HCT116 (cell line): Measurements from ENCODE around the gene CRIP1.

Experiments used
- CEBPB ChIP-seq: IDR thresholded peaks from 2 replicates; pipeline ENCODE4 v1.6.1; 2012; ENCODE audit warnings: low read depth
- EZH2 ChIP-seq: fragments of 200-600 bp; sonication (generic); IDR thresholded peaks from 2 replicates; pipeline ENCODE4 v1.6.1; 2017; ENCODE audit warnings: antibody characterized with exemption, mixed run types
- JUND ChIP-seq: IDR thresholded peaks from 2 replicates; pipeline ENCODE4 v1.6.1; 2012
- POLR2A ChIP-seq: IDR thresholded peaks from 2 replicates; pipeline ENCODE4 v1.7.0; 2011; ENCODE audit warnings: borderline replicate concordance; ENCODE audit not compliant: insufficient read depth, insufficient read length; ENCODE audit errors: extremely low read depth
- POLR2AphosphoS5 ChIP-seq: IDR thresholded peaks from 2 replicates; pipeline ENCODE4 v1.6.1; 2011; ENCODE audit warnings: mild to moderate bottlenecking, low read depth, low read length, moderate library complexity
- ZFX ChIP-seq: fragments of 450-650 bp; IDR thresholded peaks from 2 replicates; pipeline ENCODE4 v1.6.1; 2017
- TF ChIP-seq, protein P1 (sequence below), 3 experiments: fragments of 200-600 bp in 1 of 3; sonication (generic) in 1 of 3; IDR thresholded peaks in 2 of 3; conservative IDR thresholded peaks in 1 of 3; 2 replicates each; pipeline ENCODE4 v1.5.1; 2012 to 2017; ENCODE audit warnings: low read depth in 2 of 3, low read length in 2 of 3, antibody characterized with exemption in 1 of 3, borderline replicate concordance in 1 of 3, control low read depth in 1 of 3, mild to moderate bottlenecking in 1 of 3, mixed read lengths in 1 of 3, mixed run types in 1 of 3, moderate library complexity in 1 of 3; ENCODE audit not compliant: insufficient read depth in 1 of 3
- TF ChIP-seq, protein P2 (sequence below): IDR thresholded peaks from 2 replicates; pipeline ENCODE4 v1.6.1; 2011; ENCODE audit warnings: mild to moderate bottlenecking, low read length, moderate library complexity; ENCODE audit not compliant: insufficient replicate concordance; ENCODE audit errors: extremely low read depth
- TF ChIP-seq, protein P3 (sequence below): IDR thresholded peaks from 2 replicates; pipeline ENCODE4 v1.6.1; 2012; ENCODE audit warnings: low read depth

DNA sequence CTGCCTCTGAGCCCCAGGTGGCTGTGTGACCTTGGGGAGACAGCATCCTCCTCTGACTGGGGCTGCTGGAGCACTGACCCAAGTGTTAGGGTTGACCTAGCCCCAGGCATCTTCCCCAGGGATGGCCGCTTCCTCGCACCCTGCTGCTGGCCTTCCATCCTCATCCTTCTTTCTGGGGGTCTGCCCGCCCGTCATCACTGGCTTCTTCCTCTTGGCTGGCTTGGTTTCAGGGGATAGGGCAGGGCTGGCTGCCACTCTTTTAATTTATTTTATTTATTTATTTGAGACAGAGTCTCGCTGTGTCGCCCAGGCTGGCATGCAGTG, 7.9 kb downstream of the CRIP1 start:
- TF ChIP-seq EZH2 (no peak), POLR2AphosphoS5 (no peak), JUND (no peak), POLR2A (no peak), ZFX (no peak), CEBPB (no peak)
- TF ChIP-seq, protein P1, sequence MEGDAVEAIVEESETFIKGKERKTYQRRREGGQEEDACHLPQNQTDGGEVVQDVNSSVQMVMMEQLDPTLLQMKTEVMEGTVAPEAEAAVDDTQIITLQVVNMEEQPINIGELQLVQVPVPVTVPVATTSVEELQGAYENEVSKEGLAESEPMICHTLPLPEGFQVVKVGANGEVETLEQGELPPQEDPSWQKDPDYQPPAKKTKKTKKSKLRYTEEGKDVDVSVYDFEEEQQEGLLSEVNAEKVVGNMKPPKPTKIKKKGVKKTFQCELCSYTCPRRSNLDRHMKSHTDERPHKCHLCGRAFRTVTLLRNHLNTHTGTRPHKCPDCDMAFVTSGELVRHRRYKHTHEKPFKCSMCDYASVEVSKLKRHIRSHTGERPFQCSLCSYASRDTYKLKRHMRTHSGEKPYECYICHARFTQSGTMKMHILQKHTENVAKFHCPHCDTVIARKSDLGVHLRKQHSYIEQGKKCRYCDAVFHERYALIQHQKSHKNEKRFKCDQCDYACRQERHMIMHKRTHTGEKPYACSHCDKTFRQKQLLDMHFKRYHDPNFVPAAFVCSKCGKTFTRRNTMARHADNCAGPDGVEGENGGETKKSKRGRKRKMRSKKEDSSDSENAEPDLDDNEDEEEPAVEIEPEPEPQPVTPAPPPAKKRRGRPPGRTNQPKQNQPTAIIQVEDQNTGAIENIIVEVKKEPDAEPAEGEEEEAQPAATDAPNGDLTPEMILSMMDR (IDR thresholded peaks at IDR 0.05 in 2 of 3, conservative IDR thresholded peaks at IDR 0.05 in 1 of 3; ENCODE audit: borderline replicate concordance in 1 of 3, insufficient read depth in 1 of 3, low read depth in 2 of 3, low read length in 2 of 3) = no peak
- TF ChIP-seq, protein P2, sequence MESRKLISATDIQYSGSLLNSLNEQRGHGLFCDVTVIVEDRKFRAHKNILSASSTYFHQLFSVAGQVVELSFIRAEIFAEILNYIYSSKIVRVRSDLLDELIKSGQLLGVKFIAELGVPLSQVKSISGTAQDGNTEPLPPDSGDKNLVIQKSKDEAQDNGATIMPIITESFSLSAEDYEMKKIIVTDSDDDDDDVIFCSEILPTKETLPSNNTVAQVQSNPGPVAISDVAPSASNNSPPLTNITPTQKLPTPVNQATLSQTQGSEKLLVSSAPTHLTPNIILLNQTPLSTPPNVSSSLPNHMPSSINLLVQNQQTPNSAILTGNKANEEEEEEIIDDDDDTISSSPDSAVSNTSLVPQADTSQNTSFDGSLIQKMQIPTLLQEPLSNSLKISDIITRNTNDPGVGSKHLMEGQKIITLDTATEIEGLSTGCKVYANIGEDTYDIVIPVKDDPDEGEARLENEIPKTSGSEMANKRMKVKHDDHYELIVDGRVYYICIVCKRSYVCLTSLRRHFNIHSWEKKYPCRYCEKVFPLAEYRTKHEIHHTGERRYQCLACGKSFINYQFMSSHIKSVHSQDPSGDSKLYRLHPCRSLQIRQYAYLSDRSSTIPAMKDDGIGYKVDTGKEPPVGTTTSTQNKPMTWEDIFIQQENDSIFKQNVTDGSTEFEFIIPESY = no peak
- TF ChIP-seq, protein P3, sequence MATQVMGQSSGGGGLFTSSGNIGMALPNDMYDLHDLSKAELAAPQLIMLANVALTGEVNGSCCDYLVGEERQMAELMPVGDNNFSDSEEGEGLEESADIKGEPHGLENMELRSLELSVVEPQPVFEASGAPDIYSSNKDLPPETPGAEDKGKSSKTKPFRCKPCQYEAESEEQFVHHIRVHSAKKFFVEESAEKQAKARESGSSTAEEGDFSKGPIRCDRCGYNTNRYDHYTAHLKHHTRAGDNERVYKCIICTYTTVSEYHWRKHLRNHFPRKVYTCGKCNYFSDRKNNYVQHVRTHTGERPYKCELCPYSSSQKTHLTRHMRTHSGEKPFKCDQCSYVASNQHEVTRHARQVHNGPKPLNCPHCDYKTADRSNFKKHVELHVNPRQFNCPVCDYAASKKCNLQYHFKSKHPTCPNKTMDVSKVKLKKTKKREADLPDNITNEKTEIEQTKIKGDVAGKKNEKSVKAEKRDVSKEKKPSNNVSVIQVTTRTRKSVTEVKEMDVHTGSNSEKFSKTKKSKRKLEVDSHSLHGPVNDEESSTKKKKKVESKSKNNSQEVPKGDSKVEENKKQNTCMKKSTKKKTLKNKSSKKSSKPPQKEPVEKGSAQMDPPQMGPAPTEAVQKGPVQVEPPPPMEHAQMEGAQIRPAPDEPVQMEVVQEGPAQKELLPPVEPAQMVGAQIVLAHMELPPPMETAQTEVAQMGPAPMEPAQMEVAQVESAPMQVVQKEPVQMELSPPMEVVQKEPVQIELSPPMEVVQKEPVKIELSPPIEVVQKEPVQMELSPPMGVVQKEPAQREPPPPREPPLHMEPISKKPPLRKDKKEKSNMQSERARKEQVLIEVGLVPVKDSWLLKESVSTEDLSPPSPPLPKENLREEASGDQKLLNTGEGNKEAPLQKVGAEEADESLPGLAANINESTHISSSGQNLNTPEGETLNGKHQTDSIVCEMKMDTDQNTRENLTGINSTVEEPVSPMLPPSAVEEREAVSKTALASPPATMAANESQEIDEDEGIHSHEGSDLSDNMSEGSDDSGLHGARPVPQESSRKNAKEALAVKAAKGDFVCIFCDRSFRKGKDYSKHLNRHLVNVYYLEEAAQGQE = no peak
